Activated CD8-positive, alpha-beta memory T cell treated with anti-CD3 and anti-CD28 coated beads, Interleukin-2, amount 10 ng/mL, durations not matched to agents 7 days and 5 days (primary cell): ENCODE measurements around the gene ARHGAP15. TPM values are rescaled to one million over a fixed set of nuclear protein-coding genes. Genes with fewer than 3 reads are reported as not detected.
A peak's percentile ranks its signal among the peaks of the same experiment; 100 is the strongest.

Experiments used
- ATAC-seq: fragments of 150-1000 bp; cut with Tn5 transposase; one replicate; pipeline ENCODE4 v1.10.0; 2021; ENCODE audit warnings: moderate library complexity
- CTCF ChIA-PET: fragments of 350-600 bp; sonication (Branson Sonifier 250); formaldehyde crosslinking; loops from one replicate; lab custom pipeline; 2021; ENCODE audit warnings: antibody characterized with exemption; lab: Charles Lee
- DNase-seq: peaks from one replicate; pipeline ENCODE4 v3.0.0-alpha.2; 2020
- H3K27ac Mint-ChIP-seq: one replicate; pipeline ENCODE4 v1.8.0; 2021; ENCODE audit warnings: mild to moderate bottlenecking, mixed read lengths
- H3K27me3 Mint-ChIP-seq: one replicate; pipeline ENCODE4 v1.8.0; 2021; ENCODE audit warnings: mixed read lengths
- H3K36me3 Mint-ChIP-seq: one replicate; pipeline ENCODE4 v1.8.0; 2021; ENCODE audit warnings: mild to moderate bottlenecking, mixed read lengths
- H3K4me1 Mint-ChIP-seq: one replicate; pipeline ENCODE4 v1.8.0; 2021; ENCODE audit warnings: mixed read lengths
- H3K4me3 Mint-ChIP-seq: one replicate; pipeline ENCODE4 v1.8.0; 2021; ENCODE audit warnings: mild to moderate bottlenecking, moderate library complexity, mixed read lengths
- H3K9me3 Mint-ChIP-seq: one replicate; pipeline ENCODE4 v1.8.0; 2022; ENCODE audit warnings: low read depth, mixed read lengths
- total RNA-seq, 2 experiments: library from RNA; stranded (reverse); gene quantifications; one replicate each; pipeline ENCODE4 v1.2.3, GENCODE V29; 2021

The ARHGAP15 gene
- total RNA-seq, 2 experiments from 2014 or later, result 101 to 152 TPM

- no peak overlapping the region for H3K27ac Mint-ChIP-seq
- H3K27me3 Mint-ChIP-seq, result no peaks in the 10 kb centered on the region
- no peaks in the 10 kb centered on the region for H3K9me3 Mint-ChIP-seq
- H3K36me3 Mint-ChIP-seq, result peaks cover 31% of the 10 kb centered on the region
- DNase-seq (no peak), ATAC-seq (no peak)
- H3K4me1 Mint-ChIP-seq, result peaks cover 34% of the 10 kb centered on the region
- no peak overlapping the region for H3K4me3 Mint-ChIP-seq
- CTCF ChIA-PET, result interaction anchor here (1.7 kb wide), 1 partner anchor 9 kb away, joined by 4 read pairs; no protein-coding TSS in a partner anchor
Observed at GRCh38 chr2:143688815-143689214, 559.6 kb downstream of the ARHGAP15 start.

- Mint-ChIP-seq H3K27me3 (no peaks in the 10 kb centered on the region), H3K4me3 (no peak overlapping the region), H3K27ac (no peak overlapping the region), H3K4me1 (peaks cover 34% of the 10 kb centered on the region), H3K36me3 (peaks cover 32% of the 10 kb centered on the region), H3K9me3 (no peaks in the 10 kb centered on the region)
- ATAC-seq (no peak), DNase-seq (no peak)
- CTCF ChIA-PET, result interaction anchor here (1.7 kb wide), 1 partner anchor 9 kb away, joined by 4 read pairs; no protein-coding TSS in a partner anchor
Observed at GRCh38 chr2:143689541-143689940, 560.3 kb downstream of the ARHGAP15 start.

- Mint-ChIP-seq H3K9me3 (no peaks in the 10 kb centered on the region), H3K36me3 (peaks cover 35% of the 10 kb centered on the region), H3K4me1 (peaks cover 37% of the 10 kb centered on the region), H3K4me3 (no peak overlapping the region), H3K27ac (no peak overlapping the region), H3K27me3 (no peaks in the 10 kb centered on the region)
- DNase-seq, result no peak
- CTCF ChIA-PET, result no interaction called here
- ATAC-seq, result no peak
Observed at GRCh38 chr2:143690235-143690634, 561.0 kb downstream of the ARHGAP15 start.

GRCh38 chr2:143691121-143691520, 561.9 kb downstream of the ARHGAP15 start:
- Mint-ChIP-seq H3K4me3 (no peak overlapping the region), H3K27ac (peak overlapping the region; percentile 16)

GRCh38 chr2:143692162-143692561, 562.9 kb downstream of the ARHGAP15 start:
- CTCF ChIA-PET, result no interaction called here

More at GRCh38 chr2:143691121-143691520, 561.9 kb downstream of the ARHGAP15 start:
- no peak for DNase-seq
- ATAC-seq, result no peak
- no peaks in the 10 kb centered on the region for H3K27me3 Mint-ChIP-seq
- H3K36me3 Mint-ChIP-seq, result peaks cover 39% of the 10 kb centered on the region
- peaks cover 41% of the 10 kb centered on the region for H3K4me1 Mint-ChIP-seq
- CTCF ChIA-PET, result no interaction called here
- H3K9me3 Mint-ChIP-seq, result no peaks in the 10 kb centered on the region

GRCh38 chr2:143692967-143693366, 563.7 kb downstream of the ARHGAP15 start:
- Mint-ChIP-seq H3K9me3 (no peaks in the 10 kb centered on the region), H3K27ac (no peak overlapping the region), H3K36me3 (peaks cover 41% of the 10 kb centered on the region), H3K27me3 (no peaks in the 10 kb centered on the region), H3K4me3 (no peak overlapping the region), H3K4me1 (peaks cover 49% of the 10 kb centered on the region)
- CTCF ChIA-PET, result no interaction called here
- no peak for DNase-seq
- no peak for ATAC-seq

More at GRCh38 chr2:143692162-143692561, 562.9 kb downstream of the ARHGAP15 start:
- no peaks in the 10 kb centered on the region for H3K9me3 Mint-ChIP-seq
- H3K27me3 Mint-ChIP-seq, result no peaks in the 10 kb centered on the region
- no peak overlapping the region for H3K4me3 Mint-ChIP-seq
- peaks cover 43% of the 10 kb centered on the region for H3K4me1 Mint-ChIP-seq
- ATAC-seq (no peak), DNase-seq (no peak)
- no peak overlapping the region for H3K27ac Mint-ChIP-seq
- peaks cover 40% of the 10 kb centered on the region for H3K36me3 Mint-ChIP-seq

- no peaks in the 10 kb centered on the region for H3K27me3 Mint-ChIP-seq
- H3K4me1 Mint-ChIP-seq, result peaks cover 52% of the 10 kb centered on the region
- H3K27ac Mint-ChIP-seq, result no peak overlapping the region
- CTCF ChIA-PET, result no interaction called here
- peaks cover 42% of the 10 kb centered on the region for H3K36me3 Mint-ChIP-seq
- H3K4me3 Mint-ChIP-seq, result no peak overlapping the region
- H3K9me3 Mint-ChIP-seq, result no peaks in the 10 kb centered on the region
- no peak for ATAC-seq
- no peak for DNase-seq
Observed at GRCh38 chr2:143694335-143694734, 565.1 kb downstream of the ARHGAP15 start.

GRCh38 chr2:143696651-143697050, 567.4 kb downstream of the ARHGAP15 start:
- CTCF ChIA-PET, result no interaction called here
- ATAC-seq (no peak), DNase-seq (no peak)
- peaks cover 43% of the 10 kb centered on the region for H3K36me3 Mint-ChIP-seq
- no peak overlapping the region for H3K4me3 Mint-ChIP-seq
- H3K27me3 Mint-ChIP-seq, result no peaks in the 10 kb centered on the region
- H3K4me1 Mint-ChIP-seq, result peaks cover 35% of the 10 kb centered on the region
- H3K27ac Mint-ChIP-seq, result no peak overlapping the region
- H3K9me3 Mint-ChIP-seq, result peaks cover 3% of the 10 kb centered on the region

- peaks cover 32% of the 10 kb centered on the region for H3K4me1 Mint-ChIP-seq
- H3K36me3 Mint-ChIP-seq, result peaks cover 41% of the 10 kb centered on the region
- ATAC-seq (no peak), DNase-seq (no peak)
- H3K27ac Mint-ChIP-seq, result peak overlapping the region; percentile 6
- no peak overlapping the region for H3K4me3 Mint-ChIP-seq
- peaks cover 5% of the 10 kb centered on the region for H3K9me3 Mint-ChIP-seq
- CTCF ChIA-PET, result interaction anchor here (1.6 kb wide), 1 partner anchor 9 kb away, joined by 4 read pairs; no protein-coding TSS in a partner anchor
- H3K27me3 Mint-ChIP-seq, result no peaks in the 10 kb centered on the region
Observed at GRCh38 chr2:143697744-143698143, 568.5 kb downstream of the ARHGAP15 start.

GRCh38 chr2:143698352-143698751, 569.1 kb downstream of the ARHGAP15 start:
- CTCF ChIA-PET, result interaction anchor here (1.6 kb wide), 1 partner anchor 9 kb away, joined by 4 read pairs; no protein-coding TSS in a partner anchor
- H3K27ac Mint-ChIP-seq, result peak overlapping the region; percentile 58
- DNase-seq, result no peak
- peaks cover 36% of the 10 kb centered on the region for H3K4me1 Mint-ChIP-seq
- H3K4me3 Mint-ChIP-seq, result no peak overlapping the region
- no peaks in the 10 kb centered on the region for H3K27me3 Mint-ChIP-seq
- H3K9me3 Mint-ChIP-seq, result peaks cover 7% of the 10 kb centered on the region
- peak; percentile 23 for ATAC-seq
- peaks cover 43% of the 10 kb centered on the region for H3K36me3 Mint-ChIP-seq

- Mint-ChIP-seq H3K4me1 (peaks cover 42% of the 10 kb centered on the region), H3K27me3 (no peaks in the 10 kb centered on the region), H3K9me3 (peaks cover 7% of the 10 kb centered on the region), H3K36me3 (peaks cover 50% of the 10 kb centered on the region), H3K27ac (peak overlapping the region; percentile 3), H3K4me3 (no peak overlapping the region)
- DNase-seq, result no peak
- CTCF ChIA-PET, result interaction anchor here (1.6 kb wide), 1 partner anchor 10 kb away, joined by 4 read pairs; no protein-coding TSS in a partner anchor
- peak; percentile 53 for ATAC-seq
Observed at GRCh38 chr2:143698888-143699570, 569.8 kb downstream of the ARHGAP15 start.

- ATAC-seq (no peak), DNase-seq (no peak)
- Mint-ChIP-seq H3K4me1 (peaks cover 47% of the 10 kb centered on the region), H3K4me3 (no peak overlapping the region), H3K9me3 (peaks cover 7% of the 10 kb centered on the region), H3K36me3 (peaks cover 58% of the 10 kb centered on the region), H3K27me3 (no peaks in the 10 kb centered on the region), H3K27ac (no peak overlapping the region)
- CTCF ChIA-PET, result no interaction called here
Observed at GRCh38 chr2:143700865-143701264, 571.6 kb downstream of the ARHGAP15 start.

GRCh38 chr2:143701785-143702184, 572.6 kb downstream of the ARHGAP15 start:
- DNase-seq, result no peak
- Mint-ChIP-seq H3K36me3 (peaks cover 65% of the 10 kb centered on the region), H3K4me1 (peaks cover 45% of the 10 kb centered on the region), H3K4me3 (no peak overlapping the region), H3K27me3 (no peaks in the 10 kb centered on the region), H3K27ac (no peak overlapping the region), H3K9me3 (peaks cover 8% of the 10 kb centered on the region)
- CTCF ChIA-PET, result no interaction called here
- no peak for ATAC-seq

GRCh38 chr2:143702931-143703330, 573.7 kb downstream of the ARHGAP15 start:
- H3K4me1 Mint-ChIP-seq, result peaks cover 37% of the 10 kb centered on the region
- no peak for ATAC-seq
- H3K9me3 Mint-ChIP-seq, result peaks cover 15% of the 10 kb centered on the region
- peaks cover 74% of the 10 kb centered on the region for H3K36me3 Mint-ChIP-seq
- no peak overlapping the region for H3K27ac Mint-ChIP-seq
- DNase-seq, result no peak
- H3K27me3 Mint-ChIP-seq, result no peaks in the 10 kb centered on the region
- CTCF ChIA-PET, result interaction anchor here (1.7 kb wide), 1 partner anchor 100 kb away, joined by 4 read pairs; no protein-coding TSS in a partner anchor
- no peak overlapping the region for H3K4me3 Mint-ChIP-seq
